Stimulated activated CD4-positive, alpha-beta T cell treated with anti-CD3 and anti-CD28 coated beads, TNF-alpha, amount 100 ng/mL, for 4 hours (primary cell): ENCODE results near the gene TTC9C.
"Not testable (repeated sequence)": the region's sequence is repeated elsewhere in the genome, so short reads cannot be mapped to it uniquely, and the experiment has no call there.

Source experiments
- DNase-seq, 3 experiments: peaks; one replicate each; pipeline ENCODE4 v3.0.0-alpha.2; 2020; ENCODE audit warnings: low read depth in 3 of 3

The TTC9C gene

DNA sequence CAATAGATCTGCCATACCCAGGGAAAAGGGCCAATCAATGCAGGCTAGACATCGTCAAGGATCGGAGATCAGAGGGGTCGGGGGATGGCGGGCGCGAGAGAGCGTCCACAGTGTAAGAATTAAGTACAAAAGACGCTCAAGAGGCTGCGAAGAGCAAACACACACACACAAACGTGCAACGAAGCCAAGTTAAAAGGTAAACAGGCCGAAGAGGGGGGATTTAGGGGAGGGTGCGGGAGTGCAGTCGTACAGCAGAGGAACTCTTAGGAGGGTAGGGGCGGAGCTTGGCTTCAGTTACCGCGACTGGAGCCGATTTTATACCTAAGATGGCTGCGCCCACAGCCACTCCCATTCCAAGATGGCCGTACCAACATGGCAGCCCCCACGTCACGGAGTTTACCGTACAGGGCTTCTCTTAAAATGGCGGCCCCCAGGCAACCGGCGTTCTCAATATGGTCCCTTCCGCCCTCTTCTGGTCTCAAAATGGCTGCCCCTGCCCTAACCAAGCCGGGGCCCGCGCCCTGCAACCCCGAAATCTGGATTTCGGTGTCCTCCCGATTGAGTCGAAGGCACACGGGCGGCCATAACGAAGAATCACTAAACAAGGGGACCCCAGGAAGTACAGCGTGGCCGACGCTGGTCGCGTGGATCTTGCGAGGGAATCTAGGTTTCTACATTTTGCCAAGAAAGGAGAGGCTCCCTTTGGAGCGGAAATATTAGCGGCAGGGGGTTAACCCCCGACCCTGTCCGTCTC is 18.9 kb upstream of the TTC9C start:
- peak; percentile 85 to 95 (median 93) for DNase-seq

- DNase-seq, result no peak
Measured at GRCh38 chr11:62710001-62710345, 18.3 kb upstream of the TTC9C start.

DNA sequence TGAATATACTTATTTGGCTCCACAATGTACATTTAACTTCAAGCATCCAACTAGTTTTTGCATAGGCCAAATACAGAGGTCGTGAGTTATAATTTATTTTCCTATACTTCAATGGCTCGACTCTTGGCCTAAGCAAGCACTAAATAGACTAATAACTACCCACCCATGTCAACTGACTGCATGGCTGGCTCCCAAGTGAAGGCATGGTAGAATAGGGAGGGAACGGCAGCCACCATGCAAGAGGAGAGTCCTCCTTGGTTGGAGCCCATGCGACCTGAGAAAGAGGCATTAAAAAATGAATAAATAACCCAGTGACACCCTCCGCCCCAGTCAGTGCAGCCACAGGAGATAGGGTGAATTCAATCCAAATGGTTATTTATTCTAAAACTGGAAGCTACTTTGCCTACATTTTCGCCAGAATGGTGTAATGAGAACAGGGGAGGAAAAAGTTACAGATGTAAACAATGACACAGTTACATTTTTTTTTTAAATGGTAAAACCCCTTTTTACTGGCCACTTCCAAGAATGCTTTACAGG is 15.9 kb upstream of the TTC9C start:
- no peak for DNase-seq

- DNase-seq, result no peak
Measured at GRCh38 chr11:62712861-62713260, 15.4 kb upstream of the TTC9C start.

- DNase-seq, result no peak
Measured at GRCh38 chr11:62713343-62713742, 14.9 kb upstream of the TTC9C start.

DNA sequence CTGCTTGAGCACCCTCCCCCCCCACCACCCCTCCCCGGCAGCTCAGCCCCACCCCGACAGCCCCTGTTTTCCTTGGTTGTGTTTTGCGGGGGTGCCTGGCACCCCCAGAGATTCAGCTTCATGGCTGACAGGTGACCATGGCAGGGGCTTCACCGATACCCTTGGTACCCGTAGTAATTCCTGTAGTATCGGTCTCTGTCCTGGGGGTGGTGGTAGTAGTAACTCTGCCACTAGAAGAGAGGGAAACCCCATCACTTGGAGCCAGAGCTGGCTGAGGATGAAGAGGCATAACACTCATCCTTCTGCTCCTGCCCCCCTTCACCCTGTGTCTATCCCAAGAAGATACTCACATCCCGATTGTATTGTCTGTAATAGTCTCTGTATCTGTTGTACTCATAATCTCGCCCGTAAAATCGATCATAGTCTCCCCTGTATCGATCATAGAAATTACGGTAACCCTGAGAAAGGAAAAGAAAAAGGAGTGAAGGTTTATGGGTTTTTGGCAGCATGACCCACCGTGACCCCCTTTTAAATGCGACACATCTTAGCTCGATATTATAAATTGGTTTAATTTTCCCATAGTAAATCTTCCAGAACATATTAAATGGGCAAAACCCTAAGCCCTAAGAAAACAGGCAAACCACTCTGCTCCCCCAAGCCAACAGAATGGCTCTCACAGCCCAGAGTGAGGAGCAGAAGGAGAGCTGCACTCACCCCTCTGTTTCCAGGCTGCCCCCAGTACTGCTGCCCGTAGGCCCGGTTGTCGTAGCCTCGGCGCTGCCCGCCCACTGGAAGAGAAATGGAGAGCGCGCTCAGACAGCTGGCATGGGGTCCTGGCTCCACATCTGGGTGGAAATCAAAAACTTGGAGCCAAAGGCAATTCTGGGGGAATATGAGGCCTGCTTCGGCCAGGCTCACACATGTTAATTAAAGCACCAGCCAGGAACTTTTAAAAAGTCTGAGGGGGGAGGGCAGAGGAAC is 12.8 kb upstream of the TTC9C start:
- DNase-seq, result no peak

DNA sequence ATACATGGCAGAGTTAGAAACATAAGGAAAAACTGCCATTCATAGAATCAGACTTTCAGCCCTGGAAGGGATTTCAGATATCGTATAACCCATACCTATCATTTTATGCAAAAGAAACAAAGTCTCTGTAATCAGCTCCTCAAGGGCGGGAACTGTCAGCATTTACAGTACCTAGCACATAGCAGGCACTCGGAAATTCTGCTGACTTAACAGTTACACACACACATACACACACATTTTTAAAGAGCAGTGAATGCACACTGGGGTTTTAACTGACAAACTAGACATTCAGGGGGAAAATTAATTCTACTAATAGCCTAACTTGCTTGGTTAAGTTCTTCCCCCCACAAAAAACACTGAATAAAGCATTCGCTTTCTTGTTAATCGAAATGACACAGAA is 12.1 kb upstream of the TTC9C start:
- DNase-seq, result no peak

DNA sequence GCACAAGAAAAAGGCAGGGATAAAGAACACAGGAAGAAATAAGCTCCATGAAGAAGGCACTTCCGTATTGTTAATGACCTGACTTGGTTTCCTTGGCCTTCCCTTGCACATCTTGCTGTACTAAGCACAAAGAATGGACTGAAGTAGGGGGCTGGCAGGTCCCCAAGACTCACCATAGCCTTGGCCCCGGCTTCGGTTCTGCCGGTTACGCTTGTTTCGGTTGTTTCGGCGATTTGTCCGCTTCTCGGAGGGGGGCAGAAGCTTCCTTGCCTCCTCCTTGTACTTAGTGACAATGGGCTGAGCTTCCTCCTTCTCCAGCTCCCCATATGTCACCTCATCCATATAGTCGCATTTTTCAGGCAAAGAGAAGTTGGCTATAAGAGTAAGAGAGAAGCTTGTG is 11.5 kb upstream of the TTC9C start:
- DNase-seq, result no peak

DNA sequence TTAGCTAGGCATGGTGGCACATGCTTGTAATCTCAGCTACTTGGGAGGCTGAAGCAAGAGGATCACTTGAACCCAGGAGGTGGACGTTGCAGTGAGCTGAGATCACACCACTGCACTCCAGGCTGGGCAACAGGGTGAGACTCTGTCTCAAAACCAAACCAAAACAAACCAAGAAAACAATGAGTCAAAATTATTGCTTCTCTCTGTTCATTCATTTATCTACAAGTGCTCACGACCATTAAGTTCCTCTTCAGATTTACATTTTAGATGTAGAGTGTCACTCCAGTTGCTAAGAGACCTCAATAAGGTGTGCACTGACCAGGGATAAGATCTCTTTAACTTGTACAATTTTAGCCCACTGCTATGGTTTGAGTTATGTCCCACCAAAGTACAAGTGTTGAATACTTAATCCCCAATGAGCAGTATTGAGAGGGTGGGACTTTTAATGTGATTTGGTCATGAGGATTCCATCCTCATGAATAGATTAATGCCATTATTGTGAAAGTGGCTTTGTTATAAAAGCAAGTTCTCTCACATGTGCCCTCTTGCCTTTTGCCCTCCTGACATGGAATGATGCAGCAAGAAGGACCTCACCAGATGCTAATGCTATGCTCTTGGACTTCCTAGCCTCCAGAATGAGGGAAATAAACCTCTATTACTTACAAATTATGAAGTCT is 8.8 kb upstream of the TTC9C start:
- no peak for DNase-seq

DNA sequence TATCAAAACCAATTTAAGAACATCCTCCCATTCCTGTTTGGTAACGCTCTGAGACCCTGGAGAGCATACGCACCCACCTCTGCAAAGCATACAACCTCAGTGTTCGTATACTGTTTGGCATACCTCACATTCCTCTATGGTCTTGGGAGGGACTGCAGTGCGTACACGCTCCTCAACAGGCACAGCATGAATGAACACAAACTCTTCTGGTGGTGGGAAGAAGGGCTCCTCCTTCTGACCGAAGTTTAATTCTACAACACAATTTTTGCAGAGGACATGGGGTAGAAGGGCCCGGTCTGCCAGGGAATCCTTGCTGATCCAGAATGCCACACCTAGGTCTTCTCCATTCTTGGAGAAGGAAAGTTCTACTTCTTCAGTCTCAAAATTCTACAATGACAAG is 6.3 kb upstream of the TTC9C start:
- no peak for DNase-seq

DNA sequence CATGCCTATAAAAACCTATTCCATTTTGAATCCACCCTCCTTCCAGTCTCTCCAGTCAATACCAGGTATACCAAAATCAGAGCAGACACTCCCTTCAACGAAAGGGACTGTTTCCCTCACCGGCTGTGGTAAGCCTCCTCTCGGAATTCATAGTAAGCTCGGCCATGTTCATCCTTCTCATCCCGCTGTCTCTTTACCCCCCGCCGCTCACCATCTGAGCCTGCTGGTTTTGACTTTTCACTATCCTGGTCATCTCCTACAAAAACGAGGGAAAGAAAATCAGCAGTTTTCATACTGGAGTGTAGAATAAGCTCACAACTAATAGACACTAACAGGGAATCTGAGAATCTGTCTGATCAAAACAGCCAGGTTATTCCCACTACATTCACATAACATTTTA is 4.1 kb upstream of the TTC9C start:
- no peak for DNase-seq

DNA sequence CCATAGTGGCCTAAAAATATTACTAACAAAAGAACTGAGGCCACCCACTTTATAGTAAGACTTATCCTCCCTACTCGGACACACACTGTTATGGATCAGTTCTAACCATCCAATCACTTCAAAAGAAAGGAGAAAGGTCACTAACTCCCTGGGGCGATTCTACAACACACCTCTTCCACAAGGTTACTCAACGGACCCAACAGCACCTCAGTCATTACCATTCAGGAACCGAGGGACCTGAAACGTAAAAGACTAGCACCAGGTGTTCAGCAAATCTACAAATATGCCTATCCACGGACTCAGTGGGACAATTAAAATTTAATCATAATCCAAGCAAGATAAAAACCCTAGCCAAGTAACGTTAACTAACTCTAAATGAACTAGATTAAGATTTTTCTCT is 2.6 kb upstream of the TTC9C start:
- no peak for DNase-seq

DNA sequence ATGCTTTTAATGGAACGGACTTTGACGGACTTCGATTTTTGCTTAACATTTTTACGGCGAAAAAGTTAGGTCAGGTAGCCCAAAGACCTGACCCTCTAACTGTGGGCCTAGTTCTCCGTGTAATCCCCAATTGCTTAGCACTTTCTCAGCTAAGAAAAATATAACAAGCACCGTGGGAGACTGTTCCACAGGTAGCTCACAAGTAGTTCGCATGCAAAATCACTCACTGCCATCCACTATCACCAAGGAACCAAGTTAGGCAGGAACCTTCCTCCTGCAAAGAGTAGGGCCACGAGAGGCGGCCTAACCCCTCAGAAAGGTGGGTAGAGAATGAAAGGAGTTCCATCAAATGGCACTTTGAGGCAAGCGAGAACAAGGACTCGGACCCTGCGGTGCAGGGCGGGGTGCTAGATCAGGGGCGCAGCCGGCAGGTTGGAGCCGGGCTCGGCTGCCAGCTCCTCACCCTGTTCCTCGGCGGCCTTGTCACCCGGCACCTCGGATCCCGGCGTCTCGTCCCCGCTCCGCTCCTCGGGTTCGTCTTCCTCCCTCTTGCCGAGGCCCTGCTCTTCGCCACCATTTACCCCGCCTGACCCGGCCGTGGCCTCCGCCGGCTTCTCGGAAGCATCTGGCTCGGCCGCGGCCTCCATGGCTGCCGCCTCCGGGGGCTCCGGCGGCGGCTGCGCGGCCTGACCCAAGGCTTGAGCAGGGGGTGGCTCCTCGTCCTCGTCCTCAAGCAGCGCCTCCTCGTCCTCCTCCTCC is 2.0 kb upstream of the TTC9C start:
- DNase-seq, result no peak

- no peak for DNase-seq
Measured at GRCh38 chr11:62726915-62727164, 1.4 kb upstream of the TTC9C start.

- DNase-seq, result peak; percentile 93 to 97 (median 97)
Measured at GRCh38 chr11:62727165-62727871, 968 bp upstream of the TTC9C start, which contains the start of gene HNRNPUL2. Gene HNRNPUL2 (minus strand): TSS chr11:62727457. CDS start chr11:62727156, 301 bp downstream.

- peak in 2 of 3 experiments; percentile 67 to 74 for DNase-seq
Measured at GRCh38 chr11:62727872-62728170, 465 bp upstream of the TTC9C start.

- not testable (repeated sequence) for DNase-seq
Measured at GRCh38 chr11:62730076-62730475, 1.8 kb downstream of the TTC9C start.

DNA sequence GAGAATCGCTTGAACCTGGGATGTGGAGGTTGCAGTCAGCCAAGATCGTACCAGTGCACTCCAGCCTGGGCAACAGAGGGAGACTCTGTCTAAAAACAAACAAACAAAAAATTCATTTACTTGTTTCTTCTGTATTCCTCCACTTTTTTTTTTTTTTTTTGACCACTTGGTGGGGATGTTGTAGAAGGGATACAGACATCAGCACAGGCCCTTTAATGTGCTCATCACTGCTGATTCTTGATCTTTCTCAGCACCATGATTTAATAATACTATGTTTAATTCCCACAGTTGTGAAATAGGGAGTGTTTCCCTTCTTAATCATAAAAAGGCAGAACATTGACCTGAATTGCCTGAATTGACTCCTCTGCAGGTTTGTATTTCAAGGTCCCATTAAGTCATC is 4.5 kb downstream of the TTC9C start:
- DNase-seq, result no peak

- DNase-seq, result no peak
Measured at GRCh38 chr11:62737196-62737595, 8.9 kb downstream of the TTC9C start.

DNA sequence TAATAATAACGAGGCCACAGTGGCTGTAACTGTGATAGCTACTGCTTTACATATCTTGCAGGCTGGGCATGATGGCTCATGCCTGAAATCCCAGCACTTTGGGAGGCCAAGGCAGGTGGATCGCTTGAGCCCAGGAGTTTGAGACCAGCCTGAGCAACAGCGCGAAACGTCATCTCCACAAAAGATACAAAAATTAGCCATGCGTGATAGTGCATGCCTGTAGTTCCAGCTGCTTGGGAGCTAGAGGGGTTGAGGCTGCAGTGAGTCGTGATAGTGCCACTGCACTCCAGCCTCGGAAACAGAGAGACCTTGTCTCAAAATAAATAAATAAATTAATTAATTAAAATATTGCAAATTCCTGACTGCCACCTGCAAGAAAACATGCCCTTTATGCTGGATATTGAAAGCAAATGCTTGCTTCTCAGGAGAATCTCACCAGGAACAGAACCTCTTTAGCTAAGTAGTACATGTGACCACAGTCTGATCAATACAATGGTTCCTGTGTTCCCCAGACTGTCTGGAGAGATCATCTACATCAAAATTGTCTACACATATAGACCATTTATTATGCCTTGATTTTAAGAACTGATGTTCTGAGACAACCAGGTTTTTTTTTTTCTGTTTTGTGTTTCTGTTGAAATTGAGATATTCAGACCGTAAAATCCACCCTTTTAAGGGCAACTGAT is 19.3 kb downstream of the TTC9C start:
- DNase-seq, result no peak

- DNase-seq, result not testable (repeated sequence)
Measured at GRCh38 chr11:62749931-62750330, 21.6 kb downstream of the TTC9C start.
